Kidney (tissue), 14 donors: ENCODE results near the gene FOXP2. TPM values are rescaled to one million over a fixed set of nuclear protein-coding genes. Genes with fewer than 3 reads are reported as not detected.
A peak's percentile ranks its signal among the peaks of the same experiment; 100 is the strongest.

ENCODE experiments used
- DNase-seq, 5 donors: peaks; one replicate each; pipeline ENCODE4 v3.0.0-alpha.2; 2013 to 2020
- FAIRE-seq: peaks from 2 replicates; lab custom pipeline; 2012; peaks lifted over from hg19 to GRCh38; lab: Jason Lieb, UNC
- H3K27ac ChIP-seq, 2 donors: one replicate each; pipeline ENCODE4 v1.7.0; 2013; ENCODE audit warnings: low read depth in 2 of 2, low read length in 2 of 2, inconsistent platforms in 1 of 2
- H3K27me3 ChIP-seq: one replicate; pipeline ENCODE4 v1.7.1; 2013; ENCODE audit warnings: low read length, inconsistent platforms; ENCODE audit not compliant: control insufficient read depth, insufficient read depth
- H3K36me3 ChIP-seq, 3 donors: one replicate each; pipeline versions ENCODE4 v1.7.0 to v1.7.1; 2013; ENCODE audit warnings: low read length in 3 of 3, control low read depth in 1 of 3, inconsistent platforms in 1 of 3; ENCODE audit not compliant: insufficient read depth in 3 of 3, control insufficient read depth in 2 of 3
- H3K4me1 ChIP-seq, 3 donors: one replicate each; pipeline versions ENCODE4 v1.7.0 to v1.7.1; 2013; ENCODE audit warnings: low read length in 3 of 3, inconsistent platforms in 1 of 3, low read depth in 1 of 3; ENCODE audit not compliant: control insufficient read depth in 2 of 3, insufficient read depth in 2 of 3
- H3K4me3 ChIP-seq, 3 donors: one replicate each; pipeline versions ENCODE4 v1.7.0 to v1.8.1; 2013; ENCODE audit warnings: low read length in 3 of 3, control low read depth in 1 of 3, inconsistent platforms in 1 of 3
- H3K9ac ChIP-seq, 3 donors: one replicate each; pipeline versions ENCODE4 v1.7.0 to v1.7.1; 2013; ENCODE audit warnings: low read length in 3 of 3, control low read depth in 1 of 3, inconsistent platforms in 1 of 3
- H3K9me3 ChIP-seq, 3 donors: one replicate each; pipeline versions ENCODE4 v1.7.0 to v1.7.1; 2013; ENCODE audit warnings: low read length in 3 of 3, control low read depth in 1 of 3, inconsistent platforms in 1 of 3; ENCODE audit not compliant: control insufficient read depth in 2 of 3, insufficient read depth in 1 of 3
- intact Hi-C: fragments of 100-400 bp; cut with DNase I; formaldehyde crosslinking; loops from one replicate; pipeline ENCODE4 v1.11.1; 2022
- polyA plus RNA-seq: library from polyadenylated mRNA; stranded (reverse); fragments of 350-450 nt; fragmentation: Illumina TruSeq; extraction: RNeasy Lipid Tissue Mini Kit (QIAGEN cat#74804); gene quantifications from one replicate; pipeline ENCODE4 v1.2.3, GENCODE V29; 2014; ENCODE audit warnings: low read depth, low replicate concordance; ENCODE audit not compliant: insufficient read depth
- total RNA-seq: library from RNA; stranded (reverse); fragmentation: NEBNext Ultra II Directional; extraction: Animal tissue kit (Norgen Biotek cat#: 25700); gene quantifications from one replicate; pipeline ENCODE4 v1.2.1, GENCODE V29; 2021
- TF ChIP-seq, protein P1 (sequence below): IDR thresholded peaks from 3 replicates; pipeline ENCODE4 v1.5.1; 2012; ENCODE audit warnings: mild to moderate bottlenecking, moderate library complexity, borderline replicate concordance; ENCODE audit not compliant: insufficient read depth; ENCODE audit errors: extremely low read depth
- donor health status: control.
- donor health status: control.
- donor health status: control.
- donor health status: control.
- donor health status: control.
- donor health status: DM: yes; HTN: yes; CAD: no.
- donor health status: Normal renal cell carcinoma (clear cell type).

FOXP2 gene
- total and polyA plus RNA-seq, 2 donors from 2014 or later, result 0.69 to 8.0 TPM

DNA sequence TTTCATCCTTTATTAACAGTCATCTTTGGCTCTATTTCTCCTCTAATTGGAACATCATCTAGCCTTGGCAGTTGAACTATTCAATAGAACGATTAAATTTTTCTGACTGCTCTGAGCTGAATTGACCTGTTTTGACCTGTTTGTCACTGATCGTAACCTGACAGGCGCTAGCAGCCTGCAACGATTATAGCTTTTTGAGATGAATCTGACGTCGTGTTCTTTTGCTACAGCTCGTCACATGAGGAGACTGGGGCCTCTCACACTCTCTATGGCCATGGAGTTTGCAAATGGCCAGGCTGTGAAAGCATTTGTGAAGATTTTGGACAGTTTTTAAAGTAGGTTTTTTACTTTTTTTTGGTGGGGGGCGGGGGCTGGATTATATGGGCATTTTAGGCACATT lies 229.8 kb downstream of the FOXP2 start:
- FAIRE-seq, result no peak

DNA sequence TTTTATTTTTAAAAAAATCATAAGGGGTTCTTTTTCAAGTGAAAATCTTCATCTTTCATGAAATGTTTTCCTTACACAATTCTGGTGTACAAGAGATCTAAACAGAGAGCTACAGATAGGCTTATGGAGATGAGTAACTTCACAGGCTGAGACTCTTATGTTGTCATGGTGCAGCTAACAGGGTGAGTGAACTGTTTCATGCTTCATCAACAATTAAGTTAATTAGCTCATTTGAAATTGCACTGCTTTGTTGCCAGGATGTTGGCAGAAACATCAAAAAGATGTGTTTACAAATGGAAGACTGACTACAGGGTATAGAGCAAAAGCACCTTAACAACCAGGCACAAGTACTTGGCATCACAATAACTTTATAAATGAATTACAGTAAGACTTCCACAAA lies 230.8 kb downstream of the FOXP2 start:
- peak in 2 of 5 donors; percentile 35 for DNase-seq
- TF ChIP-seq, protein P1, sequence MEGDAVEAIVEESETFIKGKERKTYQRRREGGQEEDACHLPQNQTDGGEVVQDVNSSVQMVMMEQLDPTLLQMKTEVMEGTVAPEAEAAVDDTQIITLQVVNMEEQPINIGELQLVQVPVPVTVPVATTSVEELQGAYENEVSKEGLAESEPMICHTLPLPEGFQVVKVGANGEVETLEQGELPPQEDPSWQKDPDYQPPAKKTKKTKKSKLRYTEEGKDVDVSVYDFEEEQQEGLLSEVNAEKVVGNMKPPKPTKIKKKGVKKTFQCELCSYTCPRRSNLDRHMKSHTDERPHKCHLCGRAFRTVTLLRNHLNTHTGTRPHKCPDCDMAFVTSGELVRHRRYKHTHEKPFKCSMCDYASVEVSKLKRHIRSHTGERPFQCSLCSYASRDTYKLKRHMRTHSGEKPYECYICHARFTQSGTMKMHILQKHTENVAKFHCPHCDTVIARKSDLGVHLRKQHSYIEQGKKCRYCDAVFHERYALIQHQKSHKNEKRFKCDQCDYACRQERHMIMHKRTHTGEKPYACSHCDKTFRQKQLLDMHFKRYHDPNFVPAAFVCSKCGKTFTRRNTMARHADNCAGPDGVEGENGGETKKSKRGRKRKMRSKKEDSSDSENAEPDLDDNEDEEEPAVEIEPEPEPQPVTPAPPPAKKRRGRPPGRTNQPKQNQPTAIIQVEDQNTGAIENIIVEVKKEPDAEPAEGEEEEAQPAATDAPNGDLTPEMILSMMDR, result no peak
- H3K4me3 ChIP-seq, result no peak overlapping the region
- intact Hi-C loops, result no loop called here
- FAIRE-seq, result no peak
- no peak overlapping the region for H3K27ac ChIP-seq
- H3K9me3 ChIP-seq, result no peaks in the 10 kb centered on the region
- H3K4me1 ChIP-seq, result no peaks in the 10 kb centered on the region
- H3K27me3 ChIP-seq, result no peaks in the 10 kb centered on the region
- H3K36me3 ChIP-seq, result no peaks in the 10 kb centered on the region
- no peak overlapping the region for H3K9ac ChIP-seq

More for the DNA sequence above, 229.8 kb downstream of the FOXP2 start:
- H3K4me3 ChIP-seq, result no peak overlapping the region
- TF ChIP-seq, protein P1, result no peak
- no peak for DNase-seq
- no peak overlapping the region for H3K9ac ChIP-seq
- H3K4me1 ChIP-seq, result no peaks in the 10 kb centered on the region
- H3K36me3 ChIP-seq, result no peaks in the 10 kb centered on the region
- intact Hi-C loops, result no loop called here
- H3K27me3 ChIP-seq, result no peaks in the 10 kb centered on the region
- no peaks in the 10 kb centered on the region for H3K9me3 ChIP-seq
- H3K27ac ChIP-seq, result no peak overlapping the region

DNA sequence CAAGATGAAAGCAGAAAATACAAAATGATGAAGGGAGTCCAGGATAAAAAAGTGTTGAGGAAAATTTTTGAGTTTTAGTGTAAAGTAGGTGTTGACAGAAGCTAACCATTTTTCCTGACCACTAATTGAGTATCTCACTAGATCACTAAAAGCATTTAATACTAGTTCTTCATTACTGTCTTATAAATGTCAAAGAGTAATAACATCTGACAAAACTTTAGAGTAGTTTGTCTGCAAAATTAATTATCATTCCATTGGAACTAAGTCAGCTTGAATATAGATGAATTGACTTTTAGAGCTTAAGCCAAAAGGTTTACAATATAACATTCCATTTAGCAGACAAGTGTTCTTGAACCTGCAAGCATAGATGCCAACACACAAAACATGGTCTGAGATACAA lies 232.9 kb downstream of the FOXP2 start:
- TF ChIP-seq, protein P1, result no peak
- FAIRE-seq, result no peak

DNA sequence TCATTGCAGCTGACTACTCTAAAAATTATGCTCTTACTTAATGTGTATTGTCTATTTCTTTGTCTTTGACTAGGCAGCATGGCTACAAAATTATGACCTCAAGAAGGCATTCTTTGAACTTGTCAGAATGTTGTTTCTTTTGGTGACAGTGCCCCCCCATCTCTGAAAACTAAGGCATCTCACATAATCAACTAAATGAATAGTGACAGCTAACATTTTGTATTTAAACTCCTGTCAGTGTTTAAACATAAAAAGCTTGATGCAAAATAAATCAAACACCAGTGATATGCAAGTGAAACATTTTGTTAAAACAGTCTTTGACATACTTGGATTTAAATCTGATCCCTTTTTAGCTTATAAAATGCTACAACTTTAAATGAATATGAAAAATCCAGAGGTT lies 233.5 kb downstream of the FOXP2 start:
- TF ChIP-seq, protein P1, result no peak
- intact Hi-C loops, result no loop called here
- no peak overlapping the region for H3K4me3 ChIP-seq

More for the DNA sequence above, 232.9 kb downstream of the FOXP2 start:
- no peak for DNase-seq
- H3K9ac ChIP-seq, result no peak overlapping the region
- H3K9me3 ChIP-seq, result no peaks in the 10 kb centered on the region
- H3K27me3 ChIP-seq, result no peaks in the 10 kb centered on the region
- H3K36me3 ChIP-seq, result no peaks in the 10 kb centered on the region
- H3K4me1 ChIP-seq, result no peaks in the 10 kb centered on the region
- no peak overlapping the region for H3K4me3 ChIP-seq
- intact Hi-C loops, result no loop called here
- no peak overlapping the region for H3K27ac ChIP-seq

More for the DNA sequence above, 233.5 kb downstream of the FOXP2 start:
- no peaks in the 10 kb centered on the region for H3K36me3 ChIP-seq
- H3K9me3 ChIP-seq, result no peaks in the 10 kb centered on the region
- DNase-seq (no peak), FAIRE-seq (no peak)
- no peak overlapping the region for H3K27ac ChIP-seq
- no peaks in the 10 kb centered on the region for H3K4me1 ChIP-seq
- no peak overlapping the region for H3K9ac ChIP-seq
- H3K27me3 ChIP-seq, result no peaks in the 10 kb centered on the region
